LNCAP (cell line): ENCODE measurements around the gene NECTIN4.

Source experiments
- TF ChIP-seq, protein P1 (sequence below): fragments of 450-650 bp; IDR thresholded peaks from 2 replicates; pipeline ENCODE4 v1.5.1; 2017; ENCODE audit warnings: mild to moderate bottlenecking

The NECTIN4 gene

GRCh38 chr1:161069731-161070270 lies 19.6 kb downstream of the NECTIN4 start, which contains the start of gene ARHGAP30:
TSS of gene ARHGAP30 (minus strand) at chr1:161069891. CDS start at chr1:161069624, 267 bp downstream.
- TF ChIP-seq, protein P1, sequence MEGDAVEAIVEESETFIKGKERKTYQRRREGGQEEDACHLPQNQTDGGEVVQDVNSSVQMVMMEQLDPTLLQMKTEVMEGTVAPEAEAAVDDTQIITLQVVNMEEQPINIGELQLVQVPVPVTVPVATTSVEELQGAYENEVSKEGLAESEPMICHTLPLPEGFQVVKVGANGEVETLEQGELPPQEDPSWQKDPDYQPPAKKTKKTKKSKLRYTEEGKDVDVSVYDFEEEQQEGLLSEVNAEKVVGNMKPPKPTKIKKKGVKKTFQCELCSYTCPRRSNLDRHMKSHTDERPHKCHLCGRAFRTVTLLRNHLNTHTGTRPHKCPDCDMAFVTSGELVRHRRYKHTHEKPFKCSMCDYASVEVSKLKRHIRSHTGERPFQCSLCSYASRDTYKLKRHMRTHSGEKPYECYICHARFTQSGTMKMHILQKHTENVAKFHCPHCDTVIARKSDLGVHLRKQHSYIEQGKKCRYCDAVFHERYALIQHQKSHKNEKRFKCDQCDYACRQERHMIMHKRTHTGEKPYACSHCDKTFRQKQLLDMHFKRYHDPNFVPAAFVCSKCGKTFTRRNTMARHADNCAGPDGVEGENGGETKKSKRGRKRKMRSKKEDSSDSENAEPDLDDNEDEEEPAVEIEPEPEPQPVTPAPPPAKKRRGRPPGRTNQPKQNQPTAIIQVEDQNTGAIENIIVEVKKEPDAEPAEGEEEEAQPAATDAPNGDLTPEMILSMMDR: no peak

DNA sequence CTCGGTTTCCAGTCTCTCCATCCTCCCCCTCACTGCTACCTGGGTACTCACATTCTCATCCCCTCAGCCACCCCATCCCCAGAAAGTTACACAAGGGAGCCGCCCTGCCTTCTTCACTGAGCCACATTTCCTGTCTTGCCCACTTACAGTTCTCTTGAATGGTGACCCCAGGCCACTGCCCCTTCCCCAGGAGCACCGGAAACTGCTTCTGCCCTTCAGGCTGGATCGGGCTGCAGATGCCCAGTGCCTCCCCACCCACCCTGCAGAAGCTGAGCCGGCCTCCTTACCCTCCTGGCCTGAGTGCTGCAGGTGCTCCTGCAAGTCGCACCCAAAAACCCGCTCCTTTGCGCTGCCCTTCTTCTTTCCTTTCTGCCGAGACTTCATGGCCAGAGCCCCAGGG lies 20.1 kb downstream of the NECTIN4 start:
- TF ChIP-seq, protein P1: no peak

DNA sequence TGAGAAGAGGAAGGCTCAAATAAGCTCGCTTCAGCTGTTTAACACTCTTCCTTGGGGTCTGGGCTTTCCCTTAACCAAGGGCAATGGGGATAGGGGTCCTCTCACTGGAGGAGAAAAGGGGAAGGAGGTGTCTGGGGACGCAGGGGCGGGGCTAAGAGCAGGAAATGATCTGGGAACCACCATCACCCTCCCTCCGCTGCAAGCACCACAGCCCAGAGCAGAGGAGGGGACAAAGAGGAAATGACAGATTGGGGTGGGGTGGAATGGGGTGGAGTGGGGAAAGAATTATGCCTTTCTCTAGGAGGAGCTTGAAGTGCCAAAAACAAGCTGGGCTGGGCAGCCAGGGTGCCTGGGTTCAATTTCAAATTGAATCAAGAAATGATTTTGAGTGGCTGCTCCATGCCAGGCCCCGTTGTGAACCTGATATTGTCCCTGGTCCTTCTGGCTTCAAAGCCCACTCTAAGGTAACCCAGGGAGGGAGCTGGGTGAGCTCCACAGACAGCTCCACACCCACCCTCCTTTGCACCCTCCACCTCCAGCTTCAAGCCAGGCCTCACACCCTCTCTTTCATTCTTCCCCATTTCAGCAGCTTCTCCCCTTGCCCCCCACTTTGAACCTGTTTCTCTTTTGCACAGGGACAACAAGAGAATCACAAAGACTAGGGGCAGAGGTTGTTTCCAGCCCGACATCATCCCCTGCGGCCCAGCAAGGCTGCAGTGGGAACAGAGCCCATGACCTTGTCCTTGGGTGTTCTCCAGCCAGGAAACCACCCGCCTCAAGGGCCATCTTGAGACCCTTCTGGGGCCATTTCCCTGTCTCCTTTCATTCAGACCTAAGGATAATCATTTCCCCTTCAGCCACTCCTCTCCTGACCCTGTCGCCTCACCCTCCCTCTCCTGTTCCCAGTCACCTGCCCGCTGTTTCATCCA lies 20.8 kb downstream of the NECTIN4 start:
- TF ChIP-seq, protein P1: no peak

- TF ChIP-seq, protein P1: no peak
These were observed 22.7 kb downstream of the NECTIN4 start for GRCh38 chr1:161066694-161067093.

GRCh38 chr1:161061419-161061818 lies 27.9 kb downstream of the NECTIN4 start:
- TF ChIP-seq, protein P1: no peak

- TF ChIP-seq, protein P1: no peak
These were observed 30.1 kb downstream of the NECTIN4 start for GRCh38 chr1:161059293-161059692.

DNA sequence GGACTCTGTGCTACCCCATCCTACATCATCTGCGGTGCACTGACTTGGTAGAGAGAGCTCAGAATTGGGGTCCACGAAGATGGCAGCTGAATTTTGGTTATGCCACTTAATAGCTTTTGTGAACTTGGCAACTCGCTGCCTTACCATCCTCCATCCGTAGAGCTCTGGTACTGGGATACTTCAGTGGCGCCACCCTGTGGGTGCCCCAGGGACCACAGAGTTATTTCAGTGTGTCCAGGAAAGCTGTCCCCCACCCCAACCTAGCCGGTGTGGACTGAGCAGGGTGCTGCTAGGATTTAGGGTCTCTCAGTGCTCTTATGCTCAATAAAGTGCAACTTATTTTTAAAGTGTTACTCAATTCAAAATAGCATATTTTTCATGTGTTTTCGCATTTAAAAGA lies 34.6 kb downstream of the NECTIN4 start:
- TF ChIP-seq, protein P1: no peak
